ENCODE results near the gene ELSPBP1. TPM values are rescaled to one million over a fixed set of nuclear protein-coding genes. Genes with fewer than 3 reads are reported as not detected.

The ELSPBP1 gene
- total RNA-seq, 1 experiment from 2014 or later, result not detected

- Histone ChIP-seq H4K5ac (ENCODE audit: insufficient read length, low read depth, low read length) (no peak overlapping the region), H3K23me2 (ENCODE audit: insufficient read length, low read depth, low read length, poor library complexity, severe bottlenecking) (no peaks in the 10 kb centered on the region), H2AK5ac (ENCODE audit: insufficient read length, low read length) (no peak overlapping the region), H4K91ac (ENCODE audit: insufficient read length, low read depth, low read length) (no peak overlapping the region), H2BK15ac (ENCODE audit: low read depth, low read length) (no peak overlapping the region), H3K4me1 (ENCODE audit: insufficient read depth, low read length) (no peaks in the 10 kb centered on the region), H3K14ac (ENCODE audit: insufficient read depth, low read length) (no peak overlapping the region), H3K79me2 (ENCODE audit: insufficient read depth, low read length) (no peaks in the 10 kb centered on the region), H3T11ph (ENCODE audit: low read length) (no peak overlapping the region), H2BK20ac (ENCODE audit: low read depth, low read length, poor library complexity, severe bottlenecking) (no peak overlapping the region), H2BK5ac (ENCODE audit: insufficient read length, low read length) (no peak overlapping the region), H3K9me3 (ENCODE audit: control insufficient read depth, low read depth, low read length) (no peaks in the 10 kb centered on the region), H3K23ac (ENCODE audit: insufficient read length, low read depth, low read length) (no peak overlapping the region), H3K79me1 (ENCODE audit: insufficient read depth, low read depth, low read length, poor library complexity, severe bottlenecking) (no peaks in the 10 kb centered on the region), H4K20me1 (ENCODE audit: control insufficient read depth, insufficient read depth, insufficient read length) (no peaks in the 10 kb centered on the region), H2AFZ (ENCODE audit: low read length) (no peak overlapping the region), H2BK12ac (ENCODE audit: insufficient read length, low read depth, low read length) (no peak overlapping the region), H3K56ac (ENCODE audit: insufficient read length, low read depth, low read length) (no peak overlapping the region), H3K9ac (ENCODE audit: extremely low read depth, insufficient read length, low read length) (no peak overlapping the region), H2BK120ac (ENCODE audit: low read depth, low read length, poor library complexity, severe bottlenecking) (no peak overlapping the region), H4K8ac (replicated peaks; ENCODE audit: insufficient read length, low read depth, low read length) (no peak overlapping the region), H3K27ac (ENCODE audit: insufficient read length, low read depth, low read length) (no peak overlapping the region), H3K18ac (ENCODE audit: insufficient read length, low read depth, low read length) (no peak overlapping the region), H3K4ac (ENCODE audit: low read depth, low read length) (no peak overlapping the region), H3K27me3 (ENCODE audit: insufficient read depth, low read length) (no peaks in the 10 kb centered on the region; the same call in 1 of the 2 replicates), H3K4me2 (ENCODE audit: insufficient read depth, insufficient read length, low read length) (no peak overlapping the region)
- DNase-seq, result no peak
- no CpG with 5 or more reads among the region's 7 CpGs for WGBS (ENCODE audit: extremely low coverage, insufficient read length, low lambda C conversion rate)
- H3K27ac Mint-ChIP-seq, result no peak overlapping the region
- no peaks in the 10 kb centered on the region for H3K36me3 Mint-ChIP-seq (ENCODE audit: insufficient read depth in 1 of 3, low read depth in 3 of 3)
- no peaks in the 10 kb centered on the region for H3K9me3 Mint-ChIP-seq
- TF ChIP-seq CTCF (conservative IDR thresholded peaks at IDR 0.05), result no peak
- H3K4me1 Mint-ChIP-seq, result peaks cover 11 to 25% of the 10 kb centered on the region in 2 experiments
- H3K4me3 Mint-ChIP-seq, result no peak overlapping the region
- H3K27me3 Mint-ChIP-seq (ENCODE audit: low read depth), result peaks cover 15% of the 10 kb centered on the region
Measured at GRCh38 chr19:48029431-48029830, 35.0 kb downstream of the ELSPBP1 start.

Data from H9 (cell line).